Lower leg skin (tissue), 3 donors: Measurements from ENCODE around the gene BNIP3.
"Not testable (repeated sequence)": the region's sequence is repeated elsewhere in the genome, so short reads cannot be mapped to it uniquely, and the experiment has no call there.

ENCODE experiments used
- CTCF ChIP-seq, 3 donors: fragments of 450-650 bp; IDR thresholded peaks; one replicate each; pipeline ENCODE4 v1.5.1; 2016; ENCODE audit warnings: antibody characterized with exemption in 3 of 3, mild to moderate bottlenecking in 3 of 3, moderate library complexity in 2 of 3
- POLR2A ChIP-seq, 2 donors: fragments of 450-650 bp; IDR thresholded peaks; one replicate each; pipeline ENCODE4 v1.6.1; 2016 to 2017; ENCODE audit warnings: antibody characterized with exemption in 2 of 2, mild to moderate bottlenecking in 1 of 2, moderate library complexity in 1 of 2

GRCh38 chr10:131987301-131987700 is 5.6 kb upstream of the BNIP3 start:
- not testable (repeated sequence) for TF ChIP-seq CTCF, POLR2A (IDR thresholded peaks at IDR 0.05)
